OCI-LY3 (cell line): ENCODE measurements around the gene GNL1.

Experiments used
- CTCF ChIP-seq: fragments of 200-600, 300-600 bp; sonication (generic); IDR thresholded peaks from 2 replicates; pipeline ENCODE4 v1.5.1; 2014; ENCODE audit warnings: antibody characterized with exemption, low read length, low read depth
- EZH2phosphoT487 ChIP-seq: fragments of 200-600 bp; shearing (Covaris generic); IDR thresholded peaks from 2 replicates; pipeline ENCODE4 v1.6.1; 2018; ENCODE audit warnings: antibody characterized with exemption, mixed run types, low read depth

DNA sequence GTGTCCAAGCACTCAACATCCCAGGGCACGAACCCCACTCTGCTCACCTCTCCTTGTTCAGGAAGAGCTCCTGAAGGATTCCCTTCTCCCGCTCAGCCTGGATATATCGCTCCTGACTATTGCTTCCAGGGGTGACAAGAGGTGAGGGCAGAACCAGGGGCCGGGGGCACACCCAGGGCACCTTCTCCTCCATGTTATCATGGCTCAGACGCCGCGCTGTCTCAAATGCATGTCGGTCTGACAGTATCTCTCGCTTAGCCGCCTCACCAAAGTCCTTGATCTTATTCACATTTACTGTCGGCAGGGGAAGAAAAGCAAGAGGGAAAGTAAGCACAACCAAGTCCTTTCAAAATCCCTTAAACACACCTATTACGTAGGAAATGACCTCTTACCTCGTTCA lies 47.7 kb upstream of the GNL1 start:
- TF ChIP-seq EZH2phosphoT487, result no peak
- TF ChIP-seq CTCF, result no peak
